ENCODE results near the gene HDAC9. TPM values are rescaled to one million over a fixed set of nuclear protein-coding genes. Genes with fewer than 3 reads are reported as not detected.
A peak's percentile ranks its signal among the peaks of the same experiment; 100 is the strongest.

The HDAC9 gene
- total RNA-seq, 1 experiment from 2014 or later: 21.1 TPM

DNA sequence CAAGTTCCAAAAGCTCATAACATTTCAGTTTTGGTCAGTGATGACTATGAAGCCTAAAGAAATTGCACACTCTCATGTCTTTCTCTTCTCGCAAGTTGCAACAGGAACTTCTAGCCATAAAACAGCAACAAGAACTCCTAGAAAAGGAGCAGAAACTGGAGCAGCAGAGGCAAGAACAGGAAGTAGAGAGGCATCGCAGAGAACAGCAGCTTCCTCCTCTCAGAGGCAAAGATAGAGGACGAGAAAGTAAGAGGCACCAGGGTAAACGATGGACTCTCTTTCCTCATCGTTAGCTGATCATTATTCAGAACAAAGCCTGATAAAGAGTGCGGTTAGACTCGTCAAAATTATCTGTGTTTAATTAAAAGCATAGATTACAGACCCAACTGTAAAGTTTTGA, 94.7 kb downstream of the HDAC9 start:
- no peak for DNase-seq (ENCODE audit: low read depth)

- peak; percentile 57 for DNase-seq (ENCODE audit: low read depth)
These were observed 95.3 kb downstream of the HDAC9 start for GRCh38 chr7:18590744-18591340.

- no peak for DNase-seq (ENCODE audit: low read depth)
These were observed 98.2 kb downstream of the HDAC9 start for GRCh38 chr7:18593602-18594279.

DNA sequence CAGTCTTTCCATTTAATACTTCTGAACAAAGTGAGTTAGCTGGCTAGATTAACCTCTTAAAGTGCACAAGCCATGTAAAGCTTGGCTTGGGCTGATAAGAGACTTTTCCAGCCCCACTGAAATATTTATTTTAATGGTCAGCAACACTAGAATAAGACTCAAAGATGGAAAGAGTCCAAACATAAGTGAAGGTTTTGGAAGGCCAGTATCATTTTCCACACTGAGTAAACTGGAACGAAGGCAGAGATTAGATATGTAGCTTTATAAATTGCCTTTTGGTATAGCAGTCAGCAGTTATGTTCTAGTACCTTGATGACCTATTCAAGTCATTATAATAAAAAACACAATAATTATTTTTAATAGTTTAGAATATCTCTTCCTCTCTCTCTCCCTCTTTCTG, 102.2 kb downstream of the HDAC9 start:
- no peak for DNase-seq (ENCODE audit: low read depth)

- DNase-seq (ENCODE audit: low read depth): peak; percentile 15
These were observed 111.5 kb downstream of the HDAC9 start for GRCh38 chr7:18607025-18607424.

DNA sequence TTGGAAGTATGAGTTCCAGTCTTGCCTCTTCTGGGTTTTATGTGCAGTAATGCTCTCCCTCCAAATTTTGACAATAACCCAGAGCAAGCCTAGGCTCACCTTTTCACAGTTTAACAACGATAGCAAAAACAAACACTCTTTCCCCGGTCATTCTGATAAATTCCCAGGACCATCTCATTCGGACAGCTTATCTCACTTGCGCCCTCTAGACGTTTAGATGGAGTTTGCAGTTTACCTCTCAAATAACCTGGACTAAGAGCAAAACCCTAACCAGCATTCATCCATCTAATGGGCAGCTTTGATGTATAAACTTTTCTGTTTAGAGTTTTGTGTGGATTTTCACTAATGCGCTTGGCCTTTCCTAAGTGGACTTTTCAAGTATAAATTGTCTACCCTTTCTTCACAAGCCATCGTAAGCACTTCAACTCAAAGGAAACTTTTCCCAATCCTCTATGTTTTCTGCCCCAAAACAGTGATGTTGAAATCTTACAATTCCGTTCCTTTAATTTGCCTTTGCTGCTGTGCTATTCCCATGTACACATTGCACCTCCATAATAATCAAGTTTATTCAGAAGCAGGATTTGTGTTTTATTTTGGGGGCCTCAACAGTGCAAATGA, 114.9 kb downstream of the HDAC9 start:
- peak; percentile 63 for DNase-seq (ENCODE audit: low read depth)

DNA sequence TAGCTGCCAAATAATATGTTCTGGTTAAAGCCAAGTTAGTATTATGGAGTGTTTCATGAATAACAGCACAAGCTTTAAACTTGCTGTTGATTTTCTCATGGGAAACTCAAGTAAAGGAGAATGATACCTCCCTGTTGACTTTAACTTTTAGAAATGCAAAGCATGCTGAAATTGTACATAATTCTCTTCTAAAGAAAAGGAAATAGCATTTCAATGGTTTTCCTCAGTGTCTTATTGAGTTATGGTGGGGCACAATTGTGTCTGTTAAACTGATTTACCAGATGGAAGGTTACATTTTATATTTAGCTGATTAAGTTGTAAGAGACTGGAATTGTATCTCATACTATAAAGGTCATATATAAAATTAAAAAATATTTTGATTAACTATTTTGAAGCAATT, 119.3 kb downstream of the HDAC9 start:
- DNase-seq (ENCODE audit: low read depth): no peak

DNA sequence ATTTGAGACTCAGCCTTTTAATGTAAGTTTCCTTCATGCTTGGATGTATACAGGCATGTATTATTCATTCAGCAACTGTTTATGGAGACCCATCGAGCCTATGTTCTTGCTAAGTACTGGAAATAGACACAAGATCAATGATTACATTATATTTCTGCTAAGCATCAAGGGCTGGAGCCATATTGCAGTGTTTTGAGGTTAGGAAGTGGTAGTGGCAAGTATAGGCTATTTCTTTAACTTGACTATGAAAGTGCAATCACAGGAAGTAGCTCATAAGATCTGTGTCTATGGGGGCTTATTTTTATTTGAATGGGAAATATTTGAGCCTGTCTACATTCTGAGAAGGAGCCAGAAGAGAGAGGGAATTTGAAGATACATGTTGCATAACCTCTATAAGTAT, 123.8 kb downstream of the HDAC9 start:
- DNase-seq (ENCODE audit: low read depth): no peak

- DNase-seq (ENCODE audit: low read depth): no peak
These were observed 127.8 kb downstream of the HDAC9 start for GRCh38 chr7:18623389-18623788.

- DNase-seq (ENCODE audit: low read depth): no peak
These were observed 128.9 kb downstream of the HDAC9 start for GRCh38 chr7:18624459-18624858.

GRCh38 chr7:18626086-18626485, 130.5 kb downstream of the HDAC9 start:
- no peak for DNase-seq (ENCODE audit: low read depth)

DNA sequence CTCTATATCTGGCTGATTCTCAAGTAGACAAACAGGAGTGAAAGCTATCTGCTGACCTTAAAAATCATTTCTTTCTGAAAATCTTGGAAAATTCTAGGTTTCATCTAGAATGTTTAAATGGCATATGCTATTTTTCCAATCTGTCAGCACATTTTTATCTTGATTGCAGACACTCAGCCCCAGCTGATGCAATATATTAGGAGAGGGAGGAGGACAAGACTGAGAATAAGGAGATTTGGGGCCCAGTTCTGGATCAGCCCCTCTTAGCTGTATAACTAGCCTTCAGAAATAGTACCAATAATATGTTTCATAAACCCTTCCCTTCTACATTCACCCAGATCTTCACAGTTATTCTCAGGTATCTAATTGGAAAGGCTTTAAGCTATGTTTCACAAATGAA, 131.2 kb downstream of the HDAC9 start:
- DNase-seq (ENCODE audit: low read depth): no peak

DNA sequence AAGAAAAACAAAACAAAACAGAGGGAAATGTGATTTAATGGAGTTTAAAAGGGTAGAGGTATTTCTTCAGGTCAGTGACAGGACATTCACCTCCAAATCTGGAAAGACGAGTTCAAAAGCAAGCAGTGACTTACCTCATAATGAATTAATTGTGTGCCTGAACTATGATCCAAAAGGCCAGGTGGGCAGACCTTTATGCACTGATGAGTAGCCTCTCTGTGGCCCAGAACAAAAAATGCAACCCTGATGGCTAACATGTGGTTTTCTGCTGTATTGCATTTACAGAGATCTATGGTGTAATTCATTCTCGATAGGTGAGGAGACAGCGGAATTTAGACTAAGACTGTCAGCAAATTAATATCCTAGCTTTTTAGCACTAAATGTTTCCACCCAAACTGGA, 142.0 kb downstream of the HDAC9 start:
- no peak for DNase-seq (ENCODE audit: low read depth)

GRCh38 chr7:18638594-18639452, 143.3 kb downstream of the HDAC9 start:
- DNase-seq (ENCODE audit: low read depth): peak; percentile 54

DNA sequence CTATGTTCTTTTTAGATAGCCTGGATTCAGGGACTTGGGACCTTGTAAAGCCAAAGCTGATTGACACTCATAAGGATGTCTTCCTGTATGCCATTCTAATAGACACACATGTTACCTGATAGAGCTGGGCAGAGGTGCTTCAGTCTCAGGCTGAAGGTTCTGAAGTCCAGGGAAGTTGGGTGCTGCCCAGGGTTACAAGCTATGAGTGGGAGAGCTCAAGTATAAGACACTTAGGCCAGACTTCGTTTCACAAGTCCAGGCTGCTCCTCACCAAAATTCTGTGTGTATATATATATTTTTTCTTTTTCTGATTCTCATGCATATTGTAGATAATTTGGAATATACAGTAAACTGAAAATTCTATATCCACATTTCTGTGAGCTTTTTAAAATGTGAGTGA, 144.2 kb downstream of the HDAC9 start:
- DNase-seq (ENCODE audit: low read depth): no peak

GRCh38 chr7:18644981-18645380, 149.4 kb downstream of the HDAC9 start:
- DNase-seq (ENCODE audit: low read depth): no peak

DNA sequence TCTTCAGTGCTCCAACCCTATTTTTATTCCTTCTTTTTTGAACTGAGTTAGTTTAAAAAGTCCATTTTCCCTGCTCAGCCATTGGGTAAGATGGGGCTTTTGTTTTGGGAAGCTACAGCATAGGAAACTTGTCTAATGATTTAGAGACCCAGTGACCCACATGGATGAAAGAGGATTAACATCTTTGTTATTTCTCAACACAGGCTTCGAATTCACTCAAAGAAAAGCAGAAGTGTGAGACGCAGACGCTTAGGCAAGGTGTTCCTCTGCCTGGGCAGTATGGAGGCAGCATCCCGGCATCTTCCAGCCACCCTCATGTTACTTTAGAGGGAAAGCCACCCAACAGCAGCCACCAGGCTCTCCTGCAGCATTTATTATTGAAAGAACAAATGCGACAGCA, 152.0 kb downstream of the HDAC9 start:
- DNase-seq (ENCODE audit: low read depth): no peak

DNA sequence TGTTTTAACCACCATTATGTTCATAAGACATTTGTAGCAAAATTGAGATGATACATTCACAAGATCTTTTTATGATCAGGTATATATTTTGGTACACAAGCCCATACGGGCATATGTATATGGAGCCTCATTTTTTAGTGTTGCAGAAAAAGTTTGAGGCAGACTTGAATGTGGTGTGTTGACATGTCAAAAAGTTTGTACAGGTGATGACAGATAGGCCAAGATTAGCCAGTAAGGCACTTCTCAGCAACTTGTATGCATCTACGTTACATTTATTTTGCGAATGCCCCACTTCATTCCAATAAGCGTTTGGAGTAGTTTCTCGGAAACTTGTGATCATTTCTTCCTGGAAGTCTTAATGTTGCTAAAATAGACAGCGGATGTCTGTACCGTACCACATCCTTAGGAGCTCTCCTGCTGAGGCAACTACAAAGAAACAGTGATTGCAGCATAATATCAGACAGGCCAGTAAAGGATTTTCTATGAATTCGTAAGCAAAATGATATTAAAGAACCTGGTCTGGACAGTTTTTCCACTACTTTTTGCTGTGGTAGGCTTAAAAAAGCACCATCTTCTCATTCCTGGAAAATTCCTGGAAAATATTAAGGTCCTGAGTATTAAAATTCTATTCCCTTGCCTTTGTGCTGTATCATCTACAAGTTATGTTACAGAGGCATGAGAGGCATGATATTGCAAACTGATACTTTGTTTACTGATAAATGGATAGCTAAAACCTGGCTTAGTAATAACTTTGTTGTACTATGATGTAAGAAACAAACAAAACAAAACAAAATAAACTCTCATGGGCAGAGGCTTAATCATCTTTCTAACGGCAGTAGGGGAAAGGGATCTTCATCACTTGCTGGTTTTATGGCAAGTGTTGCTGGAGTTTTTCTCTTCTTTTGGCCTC, 153.6 kb downstream of the HDAC9 start:
- DNase-seq (ENCODE audit: low read depth): no peak

- DNase-seq (ENCODE audit: low read depth): no peak
These were observed 158.0 kb downstream of the HDAC9 start for GRCh38 chr7:18653381-18654155.

DNA sequence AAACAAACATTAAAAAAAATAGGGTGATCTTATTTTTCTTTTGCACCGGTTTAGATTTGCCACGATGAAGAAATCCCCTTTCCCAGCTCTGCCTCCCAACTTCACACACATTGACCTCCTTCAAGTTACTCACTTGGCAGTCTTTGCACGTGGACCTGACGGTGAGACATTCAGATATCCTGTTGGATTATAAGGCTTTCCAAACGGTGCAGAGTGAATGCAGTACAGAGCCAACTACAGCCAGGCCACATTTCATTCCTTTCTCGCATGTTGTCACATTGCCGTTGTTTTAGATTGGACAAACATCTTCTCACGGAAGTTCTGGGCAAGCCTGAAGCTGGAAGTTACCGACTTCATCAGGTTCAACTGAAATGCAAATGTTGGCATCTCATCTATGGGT, 159.2 kb downstream of the HDAC9 start:
- DNase-seq (ENCODE audit: low read depth): no peak

GRCh38 chr7:18655506-18655905, 160.0 kb downstream of the HDAC9 start:
- no peak for DNase-seq (ENCODE audit: low read depth)

Data from RPMI7951 (cell line).